HepG2 (cell line): ENCODE data around the gene CRIM1. TPM values are rescaled to one million over a fixed set of nuclear protein-coding genes. Genes with fewer than 3 reads are reported as not detected.

Experiments used
- ATAC-seq: fragments of 200-7000 bp; cut with Tn5 transposase; 3 replicates; pipeline ENCODE4 v1.9.1; 2020; ENCODE audit warnings: mild to moderate bottlenecking, moderate library complexity
- BruUV-seq: library from RNA; stranded (reverse); fragments of 400-500 nt; replicated peaks from 2 replicates; lab custom pipeline; 2021; lab: Mats Ljungman, UMichigan
- CTCF ChIA-PET: fragments of 300-600 bp; formaldehyde crosslinking; extraction: SDS; loops from one replicate; lab custom pipeline; 2021; ENCODE audit warnings: low total read pairs, inconsistent platforms, low intra/inter-chr PET ratio; lab: Yijun Ruan, JAX
- POLR2A ChIA-PET: fragments of 350-600 bp; sonication (Branson Sonifier 250); formaldehyde crosslinking; loops from one replicate; lab custom pipeline; 2020; ENCODE audit warnings: antibody characterized with exemption, inconsistent platforms; lab: Yijun Ruan, JAX
- DNase-seq: peaks from one replicate; pipeline ENCODE4 v3.0.0-alpha.2; 2015; ENCODE audit warnings: low spot score
- FAIRE-seq: peaks from 3 replicates; lab custom pipeline; 2011; peaks lifted over from hg19 to GRCh38; lab: Jason Lieb, UNC
- H2AFZ ChIP-seq: one replicate; pipeline ENCODE4 v1.6.1; 2011; ENCODE audit warnings: low read length, inconsistent platforms
- H3K27ac ChIP-seq: fragments of 300-600 bp; 3 replicates; pipeline ENCODE4 v1.8.0; 2011; ENCODE audit warnings: mixed run types, mild to moderate bottlenecking, mixed read lengths, low read length, inconsistent platforms; ENCODE audit not compliant: insufficient read depth; ENCODE audit errors: extremely low read length
- H3K27me3 ChIP-seq, 2 experiments: fragments of 200-600 bp in 1 of 2; 2 replicates in 1 of 2; 3 replicates in 1 of 2; pipeline versions ENCODE4 v1.6.0 to v1.8.0; 2011; ENCODE audit warnings: low read length in 2 of 2, mild to moderate bottlenecking in 2 of 2, moderate library complexity in 2 of 2, inconsistent platforms in 1 of 2; ENCODE audit not compliant: insufficient read depth in 2 of 2, control insufficient read depth in 1 of 2
- H3K36me3 ChIP-seq, 2 experiments: fragments of 200-600 bp in 1 of 2; replicated peaks in 1 of 2; 2 replicates in 1 of 2; 3 replicates in 1 of 2; pipeline versions ENCODE4 v1.5.1 to v1.8.0; 2011; ENCODE audit warnings: low read length in 2 of 2, inconsistent platforms in 1 of 2; ENCODE audit not compliant: insufficient read depth in 2 of 2, control insufficient read depth in 1 of 2
- H3K4me1 ChIP-seq: 2 replicates; pipeline ENCODE4 v1.5.1; 2012; ENCODE audit warnings: low read length, inconsistent platforms; ENCODE audit not compliant: insufficient read depth
- H3K4me2 ChIP-seq: 2 replicates; pipeline ENCODE4 v1.6.0; 2011; ENCODE audit warnings: low read depth, low read length, inconsistent platforms
- H3K4me3 ChIP-seq, 3 experiments: fragments of 200-600 bp in 1 of 3; sonication (generic), shearing (Covaris generic) in 1 of 3; replicated peaks in 1 of 3; 2 replicates each; pipeline ENCODE4 v1.5.1; 2011 to 2016; ENCODE audit warnings: low read length in 3 of 3, inconsistent platforms in 2 of 3, low read depth in 2 of 3, mild to moderate bottlenecking in 2 of 3, control low read depth in 1 of 3, mixed read lengths in 1 of 3; ENCODE audit not compliant: insufficient read depth in 1 of 3
- H3K79me2 ChIP-seq: one replicate; pipeline ENCODE4 v1.6.1; 2011; ENCODE audit warnings: low read length, inconsistent platforms; ENCODE audit not compliant: insufficient read depth
- H3K9ac ChIP-seq: 2 replicates; pipeline ENCODE4 v1.6.0; 2011; ENCODE audit warnings: mild to moderate bottlenecking, low read depth, low read length, inconsistent platforms; ENCODE audit not compliant: insufficient read depth
- H3K9me3 ChIP-seq: 2 replicates; pipeline ENCODE4 v1.5.1; 2012; ENCODE audit warnings: mild to moderate bottlenecking, low read length
- H4K20me1 ChIP-seq: 2 replicates; pipeline ENCODE4 v1.6.0; 2011; ENCODE audit warnings: inconsistent platforms, mild to moderate bottlenecking, low read length, moderate library complexity; ENCODE audit not compliant: insufficient read depth
- CSRNP1 ChIP-seq: sonication (generic); formaldehyde crosslinking; IDR thresholded peaks from 2 replicates; pipeline ENCODE4 v1.8.1; 2023; ENCODE audit warnings: mild to moderate bottlenecking, missing genetic modification reagents
- EEA1 ChIP-seq: sonication (generic); formaldehyde crosslinking; IDR thresholded peaks from 2 replicates; pipeline ENCODE4 v1.5.1; 2020; ENCODE audit warnings: mild to moderate bottlenecking, missing genetic modification reagents, borderline replicate concordance
- HNF4A ChIP-seq: sonication (generic); formaldehyde crosslinking; IDR thresholded peaks from 2 replicates; pipeline ENCODE4 v1.4.0; 2020; ENCODE audit warnings: missing genetic modification reagents
- HNF4G ChIP-seq, 2 experiments: sonication (generic) in 1 of 2; formaldehyde crosslinking in 1 of 2; IDR thresholded peaks; 2 replicates each; pipeline versions ENCODE4 v1.4.0 to v1.6.1; 2011 to 2020; ENCODE audit warnings: borderline replicate concordance in 2 of 2, low read depth in 2 of 2, mild to moderate bottlenecking in 2 of 2, low read length in 1 of 2, missing genetic modification reagents in 1 of 2, moderate library complexity in 1 of 2
- HNRNPL ChIP-seq: fragments of 200-400 bp; formaldehyde crosslinking; IDR thresholded peaks from 2 replicates; pipeline ENCODE4 v1.6.1; 2017; ENCODE audit warnings: mild to moderate bottlenecking, low read depth, low read length
- POGZ ChIP-seq: sonication (generic); formaldehyde crosslinking; IDR thresholded peaks from 2 replicates; pipeline ENCODE4 v1.4.0; 2020; ENCODE audit warnings: mild to moderate bottlenecking, missing genetic modification reagents
- SMARCC2 ChIP-seq: fragments of 450-650 bp; IDR thresholded peaks from 2 replicates; pipeline ENCODE4 v1.6.1; 2017; ENCODE audit warnings: antibody characterized with exemption, mild to moderate bottlenecking
- ZBTB3 ChIP-seq: sonication (generic); formaldehyde crosslinking; IDR thresholded peaks from 2 replicates; pipeline ENCODE4 v1.4.0; 2020; ENCODE audit warnings: low read depth, mild to moderate bottlenecking, moderate library complexity, missing genetic modification reagents, borderline replicate concordance
- ZKSCAN8 ChIP-seq: IDR thresholded peaks from 2 replicates; pipeline ENCODE4 v1.6.1; 2016; ENCODE audit warnings: borderline replicate concordance, missing genetic modification reagents, missing compliant biosample characterization
- ZNF138 ChIP-seq: sonication (generic); formaldehyde crosslinking; IDR thresholded peaks from 2 replicates; pipeline ENCODE4 v1.5.0; 2020; ENCODE audit warnings: mild to moderate bottlenecking, low read depth, missing genetic modification reagents
- ZXDC ChIP-seq: sonication (generic); formaldehyde crosslinking; IDR thresholded peaks from 2 replicates; pipeline ENCODE4 v1.5.0; 2020; ENCODE audit warnings: mild to moderate bottlenecking, missing genetic modification reagents
- WGBS: methylation state at CpG from one replicate; pipeline ENCODE4 v1.1.6; 2017; ENCODE audit warnings: low lambda C conversion rate; 5-methylcytosine and 5-hydroxymethylcytosine counted together
- in situ Hi-C: cut with HindIII; loops from 2 replicates; pipeline ENCODE4 v1.10.0; 2017; ENCODE audit warnings: low pct_unique_long_range_greater_than_20kb; ENCODE audit not compliant: extremely low pct_ligation_motif_present
- intact Hi-C: fragments of 100-400 bp; cut with micrococcal nuclease; formaldehyde crosslinking; loops from one replicate; pipeline ENCODE4 v1.10.0; 2022; ENCODE audit not compliant: unreplicated experiment
- polyA plus RNA-seq, 8 experiments: library from polyadenylated mRNA; depleted of rRNA in 3 of 8; stranded (reverse) in 7 of 8; unstranded in 1 of 8; fragments of >200 nt; fragmentation: Illumina TruSeq in 4 of 8; extraction: Trizol in 4 of 8; gene quantifications; 2 replicates each; pipeline versions ENCODE4 v1.2.1 to v1.2.3, GENCODE V29; 2011 to 2016; ENCODE audit warnings: low read depth in 4 of 8, missing spikeins in 1 of 8, mixed read lengths in 1 of 8; ENCODE audit not compliant: insufficient read depth in 1 of 8
- total RNA-seq, 5 experiments: library from RNA; depleted of rRNA; stranded (reverse); fragments of >200 nt; fragmentation: Illumina TruSeq; extraction: Trizol; gene quantifications; 2 replicates each; pipeline ENCODE4 v1.2.3, GENCODE V29; 2016; ENCODE audit warnings: low read depth in 1 of 5
- TF ChIP-seq, protein P1 (sequence below): IDR thresholded peaks from 2 replicates; pipeline ENCODE4 v1.6.1; 2016; ENCODE audit warnings: low read depth
- TF ChIP-seq, protein P2 (sequence below): sonication (generic); formaldehyde crosslinking; conservative IDR thresholded peaks from 2 replicates; pipeline ENCODE4 v1.8.0; 2022; ENCODE audit warnings: missing genetic modification reagents
- TF ChIP-seq, protein P3 (sequence below): sonication (generic); formaldehyde crosslinking; IDR thresholded peaks from 2 replicates; pipeline ENCODE4 v1.5.0; 2020; ENCODE audit warnings: mild to moderate bottlenecking, missing genetic modification reagents, borderline replicate concordance

Gene CRIM1
- total and polyA plus RNA-seq, 2 of the 13 experiments (the other 11 are each of a cell fraction or from before 2014, with no cell fraction given), result 39.1 to 69.9 TPM

DNA sequence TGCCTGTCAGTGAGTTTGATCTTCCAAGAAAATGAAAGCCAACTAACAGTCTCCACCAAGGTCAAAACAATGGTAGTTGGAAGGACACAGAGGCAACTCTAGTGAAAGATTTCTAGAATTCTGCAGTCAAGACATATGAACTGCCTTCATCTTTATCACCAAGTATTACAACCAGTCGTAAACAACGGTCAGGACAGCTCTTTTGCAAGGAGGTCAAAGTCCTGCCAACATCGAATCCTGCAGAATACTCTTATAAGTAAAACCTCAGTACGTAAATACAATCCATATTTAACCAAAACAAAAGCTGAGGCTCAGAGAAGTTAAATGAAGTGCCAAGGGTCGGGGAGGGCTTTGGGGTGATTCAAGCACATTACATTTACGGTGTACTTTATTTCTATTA is 239.3 kb downstream of the CRIM1 start:
- CTCF ChIA-PET, result no interaction called here
- TF ChIP-seq ZXDC (CRISPR knock-in tag) (no peak), SMARCC2 (no peak), ZBTB3 (CRISPR knock-in tag) (no peak), HNF4A (CRISPR knock-in tag) (peak; percentile 38; the same call in 1 of the 2 replicates), EEA1 (CRISPR knock-in tag) (no peak), POGZ (CRISPR knock-in tag) (peak; percentile 37; the same call in 1 of the 2 replicates), HNF4G (IDR thresholded peaks at IDR 0.05; ENCODE audit: borderline replicate concordance, low read depth, low read length) (0 out of 2 replicates have a peak, but pooled peaks have one; percentile 14), HNF4G (CRISPR knock-in tag; IDR thresholded peaks at IDR 0.05; ENCODE audit: borderline replicate concordance, low read depth) (no peak), ZKSCAN8 (CRISPR knock-in tag) (no peak), CSRNP1 (CRISPR knock-in tag) (no peak), ZNF138 (CRISPR knock-in tag) (no peak), HNRNPL (no peak)
- TF ChIP-seq, protein P1, sequence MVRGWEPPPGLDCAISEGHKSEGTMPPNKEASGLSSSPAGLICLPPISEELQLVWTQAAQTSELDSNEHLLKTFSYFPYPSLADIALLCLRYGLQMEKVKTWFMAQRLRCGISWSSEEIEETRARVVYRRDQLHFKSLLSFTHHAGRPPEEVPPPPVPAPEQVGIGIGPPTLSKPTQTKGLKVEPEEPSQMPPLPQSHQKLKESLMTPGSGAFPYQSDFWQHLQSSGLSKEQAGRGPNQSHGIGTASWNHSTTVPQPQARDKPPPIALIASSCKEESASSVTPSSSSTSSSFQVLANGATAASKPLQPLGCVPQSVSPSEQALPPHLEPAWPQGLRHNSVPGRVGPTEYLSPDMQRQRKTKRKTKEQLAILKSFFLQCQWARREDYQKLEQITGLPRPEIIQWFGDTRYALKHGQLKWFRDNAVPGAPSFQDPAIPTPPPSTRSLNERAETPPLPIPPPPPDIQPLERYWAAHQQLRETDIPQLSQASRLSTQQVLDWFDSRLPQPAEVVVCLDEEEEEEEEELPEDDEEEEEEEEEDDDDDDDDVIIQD, result peak; percentile 54; the same call in 1 of the 2 replicates
- TF ChIP-seq, protein P2, sequence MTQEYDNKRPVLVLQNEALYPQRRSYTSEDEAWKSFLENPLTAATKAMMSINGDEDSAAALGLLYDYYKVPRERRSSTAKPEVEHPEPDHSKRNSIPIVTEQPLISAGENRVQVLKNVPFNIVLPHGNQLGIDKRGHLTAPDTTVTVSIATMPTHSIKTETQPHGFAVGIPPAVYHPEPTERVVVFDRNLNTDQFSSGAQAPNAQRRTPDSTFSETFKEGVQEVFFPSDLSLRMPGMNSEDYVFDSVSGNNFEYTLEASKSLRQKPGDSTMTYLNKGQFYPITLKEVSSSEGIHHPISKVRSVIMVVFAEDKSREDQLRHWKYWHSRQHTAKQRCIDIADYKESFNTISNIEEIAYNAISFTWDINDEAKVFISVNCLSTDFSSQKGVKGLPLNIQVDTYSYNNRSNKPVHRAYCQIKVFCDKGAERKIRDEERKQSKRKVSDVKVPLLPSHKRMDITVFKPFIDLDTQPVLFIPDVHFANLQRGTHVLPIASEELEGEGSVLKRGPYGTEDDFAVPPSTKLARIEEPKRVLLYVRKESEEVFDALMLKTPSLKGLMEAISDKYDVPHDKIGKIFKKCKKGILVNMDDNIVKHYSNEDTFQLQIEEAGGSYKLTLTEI (CRISPR knock-in tag), result no peak
- TF ChIP-seq, protein P3, sequence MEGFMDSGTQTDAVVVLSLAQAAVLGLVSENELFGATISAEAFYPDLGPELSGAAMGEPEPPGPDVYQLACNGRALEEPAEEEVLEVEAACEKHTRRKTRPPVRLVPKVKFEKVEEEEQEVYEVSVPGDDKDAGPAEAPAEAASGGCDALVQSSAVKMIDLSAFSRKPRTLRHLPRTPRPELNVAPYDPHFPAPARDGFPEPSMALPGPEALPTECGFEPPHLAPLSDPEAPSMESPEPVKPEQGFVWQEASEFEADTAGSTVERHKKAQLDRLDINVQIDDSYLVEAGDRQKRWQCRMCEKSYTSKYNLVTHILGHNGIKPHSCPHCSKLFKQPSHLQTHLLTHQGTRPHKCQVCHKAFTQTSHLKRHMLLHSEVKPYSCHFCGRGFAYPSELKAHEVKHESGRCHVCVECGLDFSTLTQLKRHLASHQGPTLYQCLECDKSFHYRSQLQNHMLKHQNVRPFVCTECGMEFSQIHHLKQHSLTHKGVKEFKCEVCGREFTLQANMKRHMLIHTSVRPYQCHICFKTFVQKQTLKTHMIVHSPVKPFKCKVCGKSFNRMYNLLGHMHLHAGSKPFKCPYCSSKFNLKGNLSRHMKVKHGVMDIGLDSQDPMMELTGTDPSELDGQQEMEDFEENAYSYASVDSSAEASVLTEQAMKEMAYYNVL, result no peak

More for the DNA sequence above, 239.3 kb downstream of the CRIM1 start:
- in situ Hi-C loops, result loop anchor here (5.0 kb wide), 1 partner anchor 67 kb away; no protein-coding TSS in a partner anchor
- no peak for FAIRE-seq
- H3K27ac ChIP-seq, result no peak overlapping the region
- intact Hi-C loops, result no loop called here
- H3K36me3 ChIP-seq, result peaks cover 0 to 9% of the 10 kb centered on the region in 2 experiments; a peak in 2 of 5 replicates
- WGBS, result 93% methylated on average over 6 of the region's 6 CpGs
- BruUV-seq, result no TSS peak
- H3K4me1 ChIP-seq, result peaks cover 43% of the 10 kb centered on the region
- no peak for DNase-seq
- no peak overlapping the region for H3K9ac ChIP-seq
- peaks cover 38% of the 10 kb centered on the region for H3K79me2 ChIP-seq
- no peak overlapping the region for H2AFZ ChIP-seq
- no peak overlapping the region for H3K4me2 ChIP-seq
- no peak overlapping the region for H3K4me3 ChIP-seq
- no peaks in the 10 kb centered on the region for H3K9me3 ChIP-seq
- H3K27me3 ChIP-seq, result no peaks in the 10 kb centered on the region
- no peak for ATAC-seq
- POLR2A ChIA-PET, result no interaction called here
- H4K20me1 ChIP-seq, result no peaks in the 10 kb centered on the region
